H9 (cell line): ENCODE data around the gene ATP5MC3. TPM values are rescaled to one million over a fixed set of nuclear protein-coding genes. Genes with fewer than 3 reads are reported as not detected.

Source experiments
- DNase-seq: peaks from one replicate; pipeline ENCODE4 v3.0.0-alpha.2; 2017
- H2AFZ ChIP-seq: one replicate; pipeline ENCODE4 v1.6.1; 2013; ENCODE audit warnings: mild to moderate bottlenecking, low read length, control low read depth, moderate library complexity
- H2AK5ac ChIP-seq: 2 replicates; pipeline ENCODE4 v1.6.1; 2013; ENCODE audit warnings: low read length, control low read depth, mixed read lengths; ENCODE audit not compliant: insufficient read length
- H2BK120ac ChIP-seq: one replicate; pipeline ENCODE4 v1.6.1; 2013; ENCODE audit warnings: low read depth, mild to moderate bottlenecking, low read length, control low read depth, inconsistent platforms; ENCODE audit not compliant: poor library complexity, severe bottlenecking
- H2BK12ac ChIP-seq: 2 replicates; pipeline ENCODE4 v1.6.1; 2013; ENCODE audit warnings: low read length, control low read depth, mixed read lengths, low read depth; ENCODE audit not compliant: insufficient read length
- H2BK15ac ChIP-seq: 2 replicates; pipeline ENCODE4 v1.6.1; 2013; ENCODE audit warnings: low read depth, low read length, control low read depth
- H2BK20ac ChIP-seq: one replicate; pipeline ENCODE4 v1.6.1; 2013; ENCODE audit warnings: low read depth, mild to moderate bottlenecking, low read length, control low read depth, inconsistent platforms; ENCODE audit not compliant: poor library complexity, severe bottlenecking
- H2BK5ac ChIP-seq: 2 replicates; pipeline ENCODE4 v1.6.1; 2013; ENCODE audit warnings: low read length, control low read depth, mixed read lengths; ENCODE audit not compliant: insufficient read length
- H3K14ac ChIP-seq: 2 replicates; pipeline ENCODE4 v1.6.1; 2013; ENCODE audit warnings: low read length, control low read depth; ENCODE audit not compliant: insufficient read depth
- H3K18ac ChIP-seq: 2 replicates; pipeline ENCODE4 v1.6.1; 2013; ENCODE audit warnings: low read depth, mild to moderate bottlenecking, mixed read lengths, low read length, control low read depth; ENCODE audit not compliant: insufficient read length
- H3K23ac ChIP-seq: 2 replicates; pipeline ENCODE4 v1.6.1; 2013; ENCODE audit warnings: low read length, control low read depth, mixed read lengths, low read depth; ENCODE audit not compliant: insufficient read length
- H3K23me2 ChIP-seq: 2 replicates; pipeline ENCODE4 v1.6.1; 2013; ENCODE audit warnings: low read depth, mild to moderate bottlenecking, mixed read lengths, low read length, control low read depth; ENCODE audit not compliant: insufficient read length, poor library complexity, severe bottlenecking
- H3K27ac ChIP-seq: 2 replicates; pipeline ENCODE4 v1.5.1; 2013; ENCODE audit warnings: low read length, control low read depth, mixed read lengths, low read depth; ENCODE audit not compliant: insufficient read length
- H3K27me3 ChIP-seq: 2 replicates; pipeline ENCODE4 v1.6.1; 2013; ENCODE audit warnings: low read length, control low read depth, inconsistent platforms; ENCODE audit not compliant: insufficient read depth
- H3K4ac ChIP-seq: 2 replicates; pipeline ENCODE4 v1.6.1; 2013; ENCODE audit warnings: low read depth, mild to moderate bottlenecking, control low read depth, inconsistent platforms, low read length, moderate library complexity
- H3K4me1 ChIP-seq: 2 replicates; pipeline ENCODE4 v1.6.1; 2013; ENCODE audit warnings: low read length, control low read depth, inconsistent platforms; ENCODE audit not compliant: insufficient read depth
- H3K4me2 ChIP-seq: 2 replicates; pipeline ENCODE4 v1.6.1; 2013; ENCODE audit warnings: low read length, control low read depth, mixed read lengths; ENCODE audit not compliant: insufficient read length, insufficient read depth
- H3K56ac ChIP-seq: 2 replicates; pipeline ENCODE4 v1.6.1; 2013; ENCODE audit warnings: low read depth, mild to moderate bottlenecking, mixed read lengths, low read length, control low read depth; ENCODE audit not compliant: insufficient read length
- H3K79me1 ChIP-seq: 2 replicates; pipeline ENCODE4 v1.6.1; 2013; ENCODE audit warnings: low read depth, mild to moderate bottlenecking, moderate library complexity, low read length, control low read depth, inconsistent platforms; ENCODE audit not compliant: insufficient read depth, poor library complexity, severe bottlenecking
- H3K79me2 ChIP-seq: 2 replicates; pipeline ENCODE4 v1.6.1; 2013; ENCODE audit warnings: low read length, control low read depth, inconsistent platforms; ENCODE audit not compliant: insufficient read depth
- H3K9ac ChIP-seq: 2 replicates; pipeline ENCODE4 v1.6.1; 2013; ENCODE audit warnings: low read length, control low read depth, mixed read lengths; ENCODE audit not compliant: insufficient read length; ENCODE audit errors: extremely low read depth
- H3K9me3 ChIP-seq: one replicate; pipeline ENCODE4 v1.6.1; 2013; ENCODE audit warnings: low read depth, low read length, inconsistent platforms; ENCODE audit not compliant: control insufficient read depth
- H3T11ph ChIP-seq: one replicate; pipeline ENCODE4 v1.6.1; 2013; ENCODE audit warnings: mild to moderate bottlenecking, low read length, control low read depth, inconsistent platforms
- H4K20me1 ChIP-seq: one replicate; pipeline ENCODE4 v1.6.1; 2013; ENCODE audit not compliant: control insufficient read depth, insufficient read length, insufficient read depth
- H4K5ac ChIP-seq: 2 replicates; pipeline ENCODE4 v1.6.1; 2013; ENCODE audit warnings: low read depth, mild to moderate bottlenecking, mixed read lengths, low read length, control low read depth; ENCODE audit not compliant: insufficient read length
- H4K8ac ChIP-seq: replicated peaks from 2 replicates; pipeline ENCODE4 v1.6.1; 2013; ENCODE audit warnings: low read length, control low read depth, mixed read lengths, low read depth; ENCODE audit not compliant: insufficient read length
- H4K91ac ChIP-seq: 2 replicates; pipeline ENCODE4 v1.6.1; 2013; ENCODE audit warnings: low read depth, mild to moderate bottlenecking, moderate library complexity, mixed read lengths, low read length, control low read depth; ENCODE audit not compliant: insufficient read length
- H3K27ac Mint-ChIP-seq, 3 experiments: 2 replicates in 2 of 3; 3 replicates in 1 of 3; pipeline ENCODE4 v1.8.0; 2020 to 2021; ENCODE audit warnings: mixed read lengths in 3 of 3, mild to moderate bottlenecking in 1 of 3, moderate library complexity in 1 of 3
- H3K27me3 Mint-ChIP-seq: 2 replicates; pipeline ENCODE4 v1.8.0; 2021; ENCODE audit warnings: low read depth, mild to moderate bottlenecking, moderate library complexity, mixed read lengths
- H3K36me3 Mint-ChIP-seq, 3 experiments: 2 replicates in 2 of 3; 3 replicates in 1 of 3; pipeline ENCODE4 v1.8.0; 2020 to 2021; ENCODE audit warnings: low read depth in 3 of 3, mixed read lengths in 3 of 3; ENCODE audit not compliant: insufficient read depth in 1 of 3
- H3K4me1 Mint-ChIP-seq, 2 experiments: 2 replicates each; pipeline ENCODE4 v1.8.0; 2020; ENCODE audit warnings: mixed read lengths in 2 of 2
- H3K4me3 Mint-ChIP-seq, 2 experiments: 2 replicates in 1 of 2; 3 replicates in 1 of 2; pipeline ENCODE4 v1.8.0; 2020 to 2021; ENCODE audit warnings: mild to moderate bottlenecking in 2 of 2, mixed read lengths in 2 of 2, moderate library complexity in 1 of 2
- H3K9me3 Mint-ChIP-seq, 2 experiments: 2 replicates in 1 of 2; 3 replicates in 1 of 2; pipeline ENCODE4 v1.8.0; 2020; ENCODE audit warnings: mild to moderate bottlenecking in 2 of 2, mixed read lengths in 2 of 2, moderate library complexity in 1 of 2
- WGBS: extraction: QIAGEN DNeasy Blood & Tissue Kit; methylation state at CpG from one replicate; pipeline ENCODE4 v1.1.7; 2013; ENCODE audit warnings: missing lambda C conversion rate, low lambda C conversion rate, mixed read lengths; ENCODE audit not compliant: insufficient read length; ENCODE audit errors: extremely low coverage; 5-methylcytosine and 5-hydroxymethylcytosine counted together
- total RNA-seq: library from RNA; stranded (reverse); gene quantifications from 2 replicates; pipeline ENCODE4 v1.2.1, GENCODE V29; 2021
- TF ChIP-seq, protein P1 (sequence below): fragments of 200-600 bp; sonication (generic); conservative IDR thresholded peaks from 3 replicates; pipeline ENCODE4 v1.8.0; 2021; ENCODE audit warnings: antibody characterized with exemption, mild to moderate bottlenecking

Gene ATP5MC3
- total RNA-seq, 1 experiment from 2014 or later, result 326 TPM

DNA sequence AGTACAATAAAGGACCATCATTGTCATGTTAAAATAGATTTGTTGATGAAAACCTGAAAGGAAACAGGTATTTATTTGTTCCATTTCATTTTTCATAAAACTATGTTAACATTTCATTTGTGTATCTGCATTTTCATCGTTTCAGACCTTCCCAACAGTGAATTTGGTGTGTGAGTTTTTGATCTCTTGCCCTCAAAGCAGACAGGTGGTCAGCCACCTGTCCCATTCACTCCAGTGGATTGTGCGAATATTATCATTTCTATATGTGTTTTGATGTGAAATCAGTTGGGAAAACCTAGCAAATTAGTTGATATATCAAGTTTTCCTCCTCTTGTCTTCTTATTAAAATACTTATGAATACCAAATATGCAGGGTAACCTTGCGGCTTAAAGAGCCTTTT, 25.4 kb upstream of the ATP5MC3 start:
- Histone ChIP-seq H3K4me1 (no peaks in the 10 kb centered on the region), H2BK120ac (no peak overlapping the region), H3K79me2 (no peaks in the 10 kb centered on the region), H4K8ac (no peak overlapping the region), H2BK12ac (no peak overlapping the region), H3K18ac (no peak overlapping the region), H3K4me2 (no peak overlapping the region), H3K14ac (no peak overlapping the region), H3K23me2 (no peaks in the 10 kb centered on the region), H3K27me3 (no peaks in the 10 kb centered on the region), H2BK20ac (no peak overlapping the region), H3K9ac (no peak overlapping the region), H3K79me1 (no peaks in the 10 kb centered on the region), H3K27ac (no peak overlapping the region), H4K20me1 (no peaks in the 10 kb centered on the region), H2AK5ac (no peak overlapping the region), H2AFZ (no peak overlapping the region), H3K56ac (no peak overlapping the region), H3K9me3 (no peaks in the 10 kb centered on the region), H3T11ph (no peak overlapping the region), H4K5ac (no peak overlapping the region), H3K23ac (no peak overlapping the region), H2BK5ac (no peak overlapping the region), H3K4ac (no peak overlapping the region), H2BK15ac (no peak overlapping the region), H4K91ac (no peak overlapping the region)
- peaks cover 0 to 3% of the 10 kb centered on the region in 2 experiments; a peak in 3 of 4 replicates for H3K4me1 Mint-ChIP-seq
- H3K36me3 Mint-ChIP-seq, result no peaks in the 10 kb centered on the region
- H3K27ac Mint-ChIP-seq, result no peak overlapping the region
- no peaks in the 10 kb centered on the region for H3K9me3 Mint-ChIP-seq
- TF ChIP-seq, protein P1, sequence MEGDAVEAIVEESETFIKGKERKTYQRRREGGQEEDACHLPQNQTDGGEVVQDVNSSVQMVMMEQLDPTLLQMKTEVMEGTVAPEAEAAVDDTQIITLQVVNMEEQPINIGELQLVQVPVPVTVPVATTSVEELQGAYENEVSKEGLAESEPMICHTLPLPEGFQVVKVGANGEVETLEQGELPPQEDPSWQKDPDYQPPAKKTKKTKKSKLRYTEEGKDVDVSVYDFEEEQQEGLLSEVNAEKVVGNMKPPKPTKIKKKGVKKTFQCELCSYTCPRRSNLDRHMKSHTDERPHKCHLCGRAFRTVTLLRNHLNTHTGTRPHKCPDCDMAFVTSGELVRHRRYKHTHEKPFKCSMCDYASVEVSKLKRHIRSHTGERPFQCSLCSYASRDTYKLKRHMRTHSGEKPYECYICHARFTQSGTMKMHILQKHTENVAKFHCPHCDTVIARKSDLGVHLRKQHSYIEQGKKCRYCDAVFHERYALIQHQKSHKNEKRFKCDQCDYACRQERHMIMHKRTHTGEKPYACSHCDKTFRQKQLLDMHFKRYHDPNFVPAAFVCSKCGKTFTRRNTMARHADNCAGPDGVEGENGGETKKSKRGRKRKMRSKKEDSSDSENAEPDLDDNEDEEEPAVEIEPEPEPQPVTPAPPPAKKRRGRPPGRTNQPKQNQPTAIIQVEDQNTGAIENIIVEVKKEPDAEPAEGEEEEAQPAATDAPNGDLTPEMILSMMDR, result no peak
- H3K4me3 Mint-ChIP-seq, result no peak overlapping the region
- no peak for DNase-seq
- H3K27me3 Mint-ChIP-seq, result peaks cover 7% of the 10 kb centered on the region
- no CpG with 5 or more reads among the region's 3 CpGs for WGBS
